Measurements from ENCODE around the gene COL28A1. TPM values are rescaled to one million over a fixed set of nuclear protein-coding genes. Genes with fewer than 3 reads are reported as not detected.

COL28A1 gene
- total RNA-seq, 3 donors from 2014 or later (not counting 1 experiment from before 2014, with no cell fraction given), result 0.28 to 0.84 (median 0.45) TPM

GRCh38 chr7:7537711-7538110, 2.0 kb upstream of the COL28A1 start:
- H3K27me3 ChIP-seq (ENCODE audit: control insufficient read depth, insufficient read depth, low read length), result no peaks in the 10 kb centered on the region
- no peak for ATAC-seq
- H3K4me3 ChIP-seq (ENCODE audit: low read length), result no peak overlapping the region
- H3K9me3 ChIP-seq (ENCODE audit: control insufficient read depth, insufficient read depth, low read length), result no peaks in the 10 kb centered on the region
- no peaks in the 10 kb centered on the region for H3K9me3 Mint-ChIP-seq
- peaks cover 10 to 18% of the 10 kb centered on the region in 2 donors for H3K27me3 Mint-ChIP-seq (ENCODE audit: low read depth in 2 of 2)
- H3K4me1 Mint-ChIP-seq, result peaks cover 5 to 6% of the 10 kb centered on the region in 2 donors
- no peak overlapping the region for H3K4me3 Mint-ChIP-seq
- no peaks in the 10 kb centered on the region for H3K4me1 ChIP-seq (ENCODE audit: control insufficient read depth, insufficient read depth, low read length)
- no peak overlapping the region for H3K27ac Mint-ChIP-seq
- H3K36me3 ChIP-seq (ENCODE audit: control insufficient read depth, insufficient read depth, low read length), result no peaks in the 10 kb centered on the region
- H3K27ac ChIP-seq (ENCODE audit: low read length), result no peak overlapping the region
- H3K36me3 Mint-ChIP-seq, result no peaks in the 10 kb centered on the region
- intact Hi-C loops (cut with micrococcal nuclease), result no loop called here
- no peak for TF ChIP-seq CTCF (IDR thresholded peaks at IDR 0.05)
- no peak for DNase-seq
- 88% methylated on average over 2 of the region's 2 CpGs for WGBS (ENCODE audit: insufficient coverage)

- Histone ChIP-seq H3K4me1 (ENCODE audit: control insufficient read depth, insufficient read depth, low read length) (no peaks in the 10 kb centered on the region), H3K27ac (ENCODE audit: low read length) (no peak overlapping the region), H3K9me3 (ENCODE audit: control insufficient read depth, insufficient read depth, low read length) (no peaks in the 10 kb centered on the region), H3K36me3 (ENCODE audit: control insufficient read depth, insufficient read depth, low read length) (no peaks in the 10 kb centered on the region), H3K27me3 (ENCODE audit: control insufficient read depth, insufficient read depth, low read length) (no peaks in the 10 kb centered on the region), H3K4me3 (ENCODE audit: low read length) (no peak overlapping the region)
- Mint-ChIP-seq H3K4me3 (no peak overlapping the region), H3K27ac (no peak overlapping the region), H3K9me3 (no peaks in the 10 kb centered on the region), H3K27me3 (ENCODE audit: low read depth in 2 of 2) (peaks cover 13 to 17% of the 10 kb centered on the region in 2 donors), H3K36me3 (no peaks in the 10 kb centered on the region), H3K4me1 (peaks cover 3% of the 10 kb centered on the region in 2 donors)
- no peak for TF ChIP-seq CTCF (IDR thresholded peaks at IDR 0.05)
- no peak for ATAC-seq
- no peak for DNase-seq
- 95% methylated on average over 4 of the region's 5 CpGs for WGBS (ENCODE audit: insufficient coverage)
- intact Hi-C loops (cut with micrococcal nuclease), result no loop called here
Measured at GRCh38 chr7:7536396-7537019, 835 bp upstream of the COL28A1 start.

GRCh38 chr7:7533831-7534430, 1.7 kb downstream of the COL28A1 start:
- Histone ChIP-seq H3K9me3 (ENCODE audit: control insufficient read depth, insufficient read depth, low read length) (no peaks in the 10 kb centered on the region), H3K4me1 (ENCODE audit: control insufficient read depth, insufficient read depth, low read length) (no peaks in the 10 kb centered on the region), H3K36me3 (ENCODE audit: control insufficient read depth, insufficient read depth, low read length) (no peaks in the 10 kb centered on the region), H3K27me3 (ENCODE audit: control insufficient read depth, insufficient read depth, low read length) (no peaks in the 10 kb centered on the region), H3K27ac (ENCODE audit: low read length) (no peak overlapping the region), H3K4me3 (ENCODE audit: low read length) (no peak overlapping the region)
- Mint-ChIP-seq H3K27me3 (ENCODE audit: low read depth in 2 of 2) (peaks cover 18 to 26% of the 10 kb centered on the region in 2 donors), H3K9me3 (no peaks in the 10 kb centered on the region), H3K36me3 (no peaks in the 10 kb centered on the region), H3K4me3 (no peak overlapping the region), H3K4me1 (no peaks in the 10 kb centered on the region), H3K27ac (no peak overlapping the region)
- 88% methylated on average over 3 of the region's 3 CpGs for WGBS (ENCODE audit: insufficient coverage)
- TF ChIP-seq CTCF (IDR thresholded peaks at IDR 0.05), result no peak
- intact Hi-C loops (cut with micrococcal nuclease), result no loop called here
- no peak for ATAC-seq
- no peak for DNase-seq

Measured in natural killer cell (primary cell).